Astrocyte (in vitro differentiated cells and primary cell): ENCODE measurements around the gene SPIRE2. TPM values are rescaled to one million over a fixed set of nuclear protein-coding genes. Genes with fewer than 3 reads are reported as not detected.

Source experiments
- DNase-seq: peaks from one replicate; pipeline ENCODE4 v3.0.0-alpha.2; 2010; ENCODE audit warnings: low read depth
- FAIRE-seq: peaks from 2 replicates; lab custom pipeline; 2011; peaks lifted over from hg19 to GRCh38; lab: Jason Lieb, UNC
- H2AFZ ChIP-seq: 2 replicates; pipeline ENCODE4 v1.6.0; 2012; ENCODE audit warnings: low read depth, low read length, inconsistent platforms
- H3K27ac ChIP-seq: 2 replicates; pipeline ENCODE4 v1.5.1; 2011; ENCODE audit warnings: low read depth, low read length, inconsistent platforms
- H3K27me3 ChIP-seq: 2 replicates; pipeline ENCODE4 v1.6.0; 2011; ENCODE audit warnings: low read length, inconsistent platforms; ENCODE audit not compliant: insufficient read depth
- H3K36me3 ChIP-seq: 2 replicates; pipeline ENCODE4 v1.5.1; 2011; ENCODE audit warnings: low read length, inconsistent platforms; ENCODE audit not compliant: insufficient read depth
- H3K4me1 ChIP-seq: 2 replicates; pipeline ENCODE4 v1.5.1; 2011; ENCODE audit warnings: low read length, inconsistent platforms; ENCODE audit not compliant: insufficient read depth
- H3K4me2 ChIP-seq: 2 replicates; pipeline ENCODE4 v1.6.0; 2012; ENCODE audit warnings: low read length, inconsistent platforms
- H3K4me3 ChIP-seq: 2 replicates; pipeline ENCODE4 v1.5.1; 2011; ENCODE audit warnings: low read depth, mild to moderate bottlenecking, low read length, inconsistent platforms; ENCODE audit not compliant: insufficient read depth
- H3K79me2 ChIP-seq: 2 replicates; pipeline ENCODE4 v1.6.0; 2012; ENCODE audit warnings: mild to moderate bottlenecking, low read length, inconsistent platforms; ENCODE audit not compliant: insufficient read depth
- H3K9ac ChIP-seq: 2 replicates; pipeline ENCODE4 v1.6.0; 2012; ENCODE audit warnings: mild to moderate bottlenecking, low read length, inconsistent platforms
- H3K9me3 ChIP-seq: 2 replicates; pipeline ENCODE4 v1.5.1; 2012; ENCODE audit warnings: low read depth, mild to moderate bottlenecking, low read length, inconsistent platforms; ENCODE audit not compliant: insufficient read depth
- H4K20me1 ChIP-seq: 2 replicates; pipeline ENCODE4 v1.6.0; 2012; ENCODE audit warnings: low read length, inconsistent platforms; ENCODE audit not compliant: insufficient read depth
- H3K27ac Mint-ChIP-seq: one replicate; pipeline ENCODE4 v1.8.0; 2021; ENCODE audit warnings: mild to moderate bottlenecking, mixed read lengths; ENCODE audit not compliant: unreplicated experiment
- H3K27me3 Mint-ChIP-seq: one replicate; pipeline ENCODE4 v1.8.0; 2021; ENCODE audit warnings: low read depth, mixed read lengths; ENCODE audit not compliant: unreplicated experiment
- H3K36me3 Mint-ChIP-seq: one replicate; pipeline ENCODE4 v1.8.0; 2021; ENCODE audit warnings: low read depth, mixed read lengths; ENCODE audit not compliant: unreplicated experiment
- H3K4me1 Mint-ChIP-seq: one replicate; pipeline ENCODE4 v1.8.0; 2021; ENCODE audit warnings: low read depth, mixed read lengths; ENCODE audit not compliant: unreplicated experiment
- H3K4me3 Mint-ChIP-seq: one replicate; pipeline ENCODE4 v1.8.0; 2021; ENCODE audit warnings: mild to moderate bottlenecking, moderate library complexity, mixed read lengths; ENCODE audit not compliant: unreplicated experiment
- H3K9me3 Mint-ChIP-seq: one replicate; pipeline ENCODE4 v1.8.0; 2021; ENCODE audit warnings: mild to moderate bottlenecking, mixed read lengths; ENCODE audit not compliant: unreplicated experiment
- EZH2 ChIP-seq: IDR thresholded peaks from 2 replicates; pipeline ENCODE4 v1.6.1; 2012; ENCODE audit warnings: mild to moderate bottlenecking, low read length, inconsistent platforms; ENCODE audit not compliant: insufficient read depth
- total RNA-seq: library from RNA; stranded (reverse); gene quantifications from 2 replicates; pipeline ENCODE4 v1.2.1, GENCODE V29; 2021
- TF ChIP-seq, protein P1 (sequence below): IDR thresholded peaks from 2 replicates; pipeline ENCODE4 v1.5.1; 2011; ENCODE audit warnings: low read depth, mild to moderate bottlenecking, inconsistent platforms, low read length, moderate library complexity; ENCODE audit not compliant: insufficient read depth

SPIRE2 gene
- total RNA-seq, 1 donor from 2014 or later: 3.2 TPM

- no peak overlapping the region for H3K4me2 ChIP-seq
- Mint-ChIP-seq H3K9me3 (no peaks in the 10 kb centered on the region), H3K36me3 (peaks cover 13% of the 10 kb centered on the region), H3K27me3 (no peaks in the 10 kb centered on the region), H3K27ac (peak overlapping the region; percentile 34), H3K4me1 (peaks cover 5% of the 10 kb centered on the region), H3K4me3 (no peak overlapping the region)
- H3K27me3 ChIP-seq: no peaks in the 10 kb centered on the region
- DNase-seq (no peak), FAIRE-seq (no peak)
- H3K9me3 ChIP-seq: no peaks in the 10 kb centered on the region
- no peak overlapping the region for H3K4me3 ChIP-seq
- H2AFZ ChIP-seq: no peak overlapping the region
- no peak overlapping the region for H3K27ac ChIP-seq
- peaks cover 42% of the 10 kb centered on the region for H4K20me1 ChIP-seq
- no peaks in the 10 kb centered on the region for H3K4me1 ChIP-seq
- peaks cover 5% of the 10 kb centered on the region for H3K79me2 ChIP-seq
- H3K36me3 ChIP-seq: peaks cover 40% of the 10 kb centered on the region
- TF ChIP-seq, protein P1, sequence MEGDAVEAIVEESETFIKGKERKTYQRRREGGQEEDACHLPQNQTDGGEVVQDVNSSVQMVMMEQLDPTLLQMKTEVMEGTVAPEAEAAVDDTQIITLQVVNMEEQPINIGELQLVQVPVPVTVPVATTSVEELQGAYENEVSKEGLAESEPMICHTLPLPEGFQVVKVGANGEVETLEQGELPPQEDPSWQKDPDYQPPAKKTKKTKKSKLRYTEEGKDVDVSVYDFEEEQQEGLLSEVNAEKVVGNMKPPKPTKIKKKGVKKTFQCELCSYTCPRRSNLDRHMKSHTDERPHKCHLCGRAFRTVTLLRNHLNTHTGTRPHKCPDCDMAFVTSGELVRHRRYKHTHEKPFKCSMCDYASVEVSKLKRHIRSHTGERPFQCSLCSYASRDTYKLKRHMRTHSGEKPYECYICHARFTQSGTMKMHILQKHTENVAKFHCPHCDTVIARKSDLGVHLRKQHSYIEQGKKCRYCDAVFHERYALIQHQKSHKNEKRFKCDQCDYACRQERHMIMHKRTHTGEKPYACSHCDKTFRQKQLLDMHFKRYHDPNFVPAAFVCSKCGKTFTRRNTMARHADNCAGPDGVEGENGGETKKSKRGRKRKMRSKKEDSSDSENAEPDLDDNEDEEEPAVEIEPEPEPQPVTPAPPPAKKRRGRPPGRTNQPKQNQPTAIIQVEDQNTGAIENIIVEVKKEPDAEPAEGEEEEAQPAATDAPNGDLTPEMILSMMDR: no peak
- no peak for TF ChIP-seq EZH2
- H3K9ac ChIP-seq: no peak overlapping the region
Measured at GRCh38 chr16:89900885-89901284, 72.6 kb downstream of the SPIRE2 start.

DNA sequence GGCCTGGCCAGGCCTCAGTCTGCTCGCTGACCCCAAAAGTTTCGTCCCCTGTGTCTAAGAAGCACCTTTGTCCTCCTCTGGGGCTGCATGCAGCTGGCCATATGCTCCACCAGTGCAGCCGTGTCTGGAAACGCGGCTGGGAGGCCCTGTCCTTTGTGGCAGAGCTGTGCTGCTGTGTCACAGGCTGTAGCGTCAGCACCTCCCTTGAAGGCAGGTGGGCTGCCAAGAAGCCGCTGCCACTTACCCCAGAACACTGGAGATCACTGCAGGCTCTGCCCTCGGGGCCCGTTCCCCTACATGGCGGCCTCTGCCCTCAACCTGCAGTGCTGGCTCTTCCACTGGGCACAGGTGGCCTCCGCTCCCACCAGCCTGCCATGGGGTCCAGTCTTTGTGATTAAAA lies 74.7 kb downstream of the SPIRE2 start:
- H3K4me3 Mint-ChIP-seq: no peak overlapping the region
- Histone ChIP-seq H3K4me2 (no peak overlapping the region), H3K4me1 (no peaks in the 10 kb centered on the region), H3K36me3 (peaks cover 32% of the 10 kb centered on the region), H3K4me3 (no peak overlapping the region), H4K20me1 (peaks cover 40% of the 10 kb centered on the region), H3K27ac (no peak overlapping the region), H3K79me2 (peaks cover 5% of the 10 kb centered on the region), H3K9ac (no peak overlapping the region), H3K27me3 (no peaks in the 10 kb centered on the region), H3K9me3 (peaks cover 3% of the 10 kb centered on the region), H2AFZ (no peak overlapping the region)
- H3K36me3 Mint-ChIP-seq: peaks cover 21% of the 10 kb centered on the region
- FAIRE-seq (no peak), DNase-seq (no peak)
- peaks cover 5% of the 10 kb centered on the region for H3K4me1 Mint-ChIP-seq
- TF ChIP-seq EZH2: no peak
- TF ChIP-seq, protein P1: no peak
- no peak overlapping the region for H3K27ac Mint-ChIP-seq
- no peaks in the 10 kb centered on the region for H3K27me3 Mint-ChIP-seq
- H3K9me3 Mint-ChIP-seq: no peaks in the 10 kb centered on the region

- peaks cover 5% of the 10 kb centered on the region for H3K4me1 Mint-ChIP-seq
- Histone ChIP-seq H4K20me1 (peaks cover 41% of the 10 kb centered on the region), H3K4me3 (no peak overlapping the region), H3K4me1 (no peaks in the 10 kb centered on the region), H3K9me3 (peaks cover 3% of the 10 kb centered on the region), H3K4me2 (no peak overlapping the region), H3K79me2 (peaks cover 5% of the 10 kb centered on the region), H3K9ac (no peak overlapping the region), H3K36me3 (peaks cover 27% of the 10 kb centered on the region), H2AFZ (no peak overlapping the region), H3K27ac (no peak overlapping the region), H3K27me3 (no peaks in the 10 kb centered on the region)
- H3K27ac Mint-ChIP-seq: no peak overlapping the region
- H3K4me3 Mint-ChIP-seq: no peak overlapping the region
- H3K27me3 Mint-ChIP-seq: no peaks in the 10 kb centered on the region
- FAIRE-seq: no peak
- H3K9me3 Mint-ChIP-seq: no peaks in the 10 kb centered on the region
- no peak for DNase-seq
- H3K36me3 Mint-ChIP-seq: peaks cover 22% of the 10 kb centered on the region
- TF ChIP-seq EZH2: no peak
- TF ChIP-seq, protein P1: no peak
Measured at GRCh38 chr16:89903908-89904515, 75.7 kb downstream of the SPIRE2 start.
